ENCODE results near the gene KIF3B.
"Not testable (repeated sequence)": the region's sequence is repeated elsewhere in the genome, so short reads cannot be mapped to it uniquely, and the experiment has no call there.

KIF3B gene

GRCh38 chr20:32333181-32333987 lies 55.9 kb downstream of the KIF3B start:
- DNase-seq, result peak; percentile 76

GRCh38 chr20:32333988-32334885 lies 56.8 kb downstream of the KIF3B start:
- DNase-seq, result peak; percentile 73

- DNase-seq, result no peak
Measured at GRCh38 chr20:32336918-32337347, 59.5 kb downstream of the KIF3B start.

GRCh38 chr20:32337937-32338661 lies 60.6 kb downstream of the KIF3B start:
- no peak for DNase-seq

- DNase-seq, result no peak
Measured at GRCh38 chr20:32338665-32339064, 61.2 kb downstream of the KIF3B start.

GRCh38 chr20:32339116-32339515 lies 61.7 kb downstream of the KIF3B start:
- DNase-seq, result no peak

- DNase-seq, result not testable (repeated sequence)
Measured at GRCh38 chr20:32341053-32341452, 63.6 kb downstream of the KIF3B start.

- DNase-seq, result no peak
Measured at GRCh38 chr20:32343439-32343838, 66.0 kb downstream of the KIF3B start.

GRCh38 chr20:32344835-32345506 lies 67.5 kb downstream of the KIF3B start:
- no peak for DNase-seq

GRCh38 chr20:32348207-32348606 lies 70.8 kb downstream of the KIF3B start:
- DNase-seq, result no peak

- no peak for DNase-seq
Measured at GRCh38 chr20:32350421-32350820, 73.0 kb downstream of the KIF3B start.

GRCh38 chr20:32352121-32352720 lies 74.8 kb downstream of the KIF3B start:
- no peak for DNase-seq

GRCh38 chr20:32353848-32354496 lies 76.5 kb downstream of the KIF3B start:
- no peak for DNase-seq

- DNase-seq, result no peak
Measured at GRCh38 chr20:32354592-32355416, 77.4 kb downstream of the KIF3B start.

- DNase-seq, result no peak
Measured at GRCh38 chr20:32355417-32355841, 78.0 kb downstream of the KIF3B start.

- not testable (repeated sequence) for DNase-seq
Measured at GRCh38 chr20:32355907-32356621, 78.6 kb downstream of the KIF3B start.

- DNase-seq, result no peak
Measured at GRCh38 chr20:32356622-32357374, 79.3 kb downstream of the KIF3B start.

GRCh38 chr20:32357375-32357868 lies 80.0 kb downstream of the KIF3B start:
- peak; percentile 45 for DNase-seq

Measured in stimulated activated CD8-positive, alpha-beta memory T cell treated with anti-CD3 and anti-CD28 coated beads, Interleukin-4, amount 100 ng/mL, for 48 hours (primary cell).